Epidermal melanocyte (primary cell): ENCODE data around the gene GRP.

Experiments
- DNase-seq: peaks from one replicate; pipeline ENCODE4 v3.0.0; 2011; ENCODE audit warnings: low spot score; ENCODE audit not compliant: insufficient read length

Gene GRP

GRCh38 chr18:59219672-59220163 lies at the start of gene GRP:
Gene GRP, plus strand, starts transcription at chr18:59220158. Its CDS starts 108 bp downstream, at chr18:59220266.
- no peak for DNase-seq

GRCh38 chr18:59172664-59173249 lies 47.2 kb upstream of the GRP start:
- DNase-seq, result no peak

GRCh38 chr18:59177485-59177884 lies 42.5 kb upstream of the GRP start:
- no peak for DNase-seq

GRCh38 chr18:59180150-59180845 lies 39.7 kb upstream of the GRP start:
- no peak for DNase-seq

GRCh38 chr18:59182673-59183072 lies 37.3 kb upstream of the GRP start:
- no peak for DNase-seq

GRCh38 chr18:59189008-59189407 lies 30.9 kb upstream of the GRP start:
- no peak for DNase-seq

GRCh38 chr18:59189746-59190145 lies 30.2 kb upstream of the GRP start:
- no peak for DNase-seq

GRCh38 chr18:59196161-59196725 lies 23.7 kb upstream of the GRP start:
- no peak for DNase-seq

- DNase-seq, result no peak
Observed at GRCh38 chr18:59197636-59198035, 22.3 kb upstream of the GRP start.

- DNase-seq, result no peak
Observed at GRCh38 chr18:59198215-59198614, 21.7 kb upstream of the GRP start.

GRCh38 chr18:59200787-59201186 lies 19.2 kb upstream of the GRP start:
- DNase-seq, result no peak

- no peak for DNase-seq
Observed at GRCh38 chr18:59202258-59202820, 17.6 kb upstream of the GRP start.

GRCh38 chr18:59207506-59207905 lies 12.5 kb upstream of the GRP start:
- no peak for DNase-seq

- DNase-seq, result no peak
Observed at GRCh38 chr18:59208602-59209125, 11.3 kb upstream of the GRP start.

- no peak for DNase-seq
Observed at GRCh38 chr18:59210299-59210698, 9.7 kb upstream of the GRP start.

- DNase-seq, result no peak
Observed at GRCh38 chr18:59211629-59212028, 8.3 kb upstream of the GRP start.

- no peak for DNase-seq
Observed at GRCh38 chr18:59218018-59218417, 1.9 kb upstream of the GRP start.

- DNase-seq, result no peak
Observed at GRCh38 chr18:59220164-59220783, 316 bp downstream of the GRP start.

GRCh38 chr18:59220784-59221765 lies 1.1 kb downstream of the GRP start:
- DNase-seq, result no peak

GRCh38 chr18:59222341-59222740 lies 2.4 kb downstream of the GRP start:
- DNase-seq, result no peak

GRCh38 chr18:59228351-59228750 lies 8.4 kb downstream of the GRP start:
- DNase-seq, result no peak
